ENCODE results near the gene VAMP2.

VAMP2 gene, protein sequence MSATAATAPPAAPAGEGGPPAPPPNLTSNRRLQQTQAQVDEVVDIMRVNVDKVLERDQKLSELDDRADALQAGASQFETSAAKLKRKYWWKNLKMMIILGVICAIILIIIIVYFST

DNA sequence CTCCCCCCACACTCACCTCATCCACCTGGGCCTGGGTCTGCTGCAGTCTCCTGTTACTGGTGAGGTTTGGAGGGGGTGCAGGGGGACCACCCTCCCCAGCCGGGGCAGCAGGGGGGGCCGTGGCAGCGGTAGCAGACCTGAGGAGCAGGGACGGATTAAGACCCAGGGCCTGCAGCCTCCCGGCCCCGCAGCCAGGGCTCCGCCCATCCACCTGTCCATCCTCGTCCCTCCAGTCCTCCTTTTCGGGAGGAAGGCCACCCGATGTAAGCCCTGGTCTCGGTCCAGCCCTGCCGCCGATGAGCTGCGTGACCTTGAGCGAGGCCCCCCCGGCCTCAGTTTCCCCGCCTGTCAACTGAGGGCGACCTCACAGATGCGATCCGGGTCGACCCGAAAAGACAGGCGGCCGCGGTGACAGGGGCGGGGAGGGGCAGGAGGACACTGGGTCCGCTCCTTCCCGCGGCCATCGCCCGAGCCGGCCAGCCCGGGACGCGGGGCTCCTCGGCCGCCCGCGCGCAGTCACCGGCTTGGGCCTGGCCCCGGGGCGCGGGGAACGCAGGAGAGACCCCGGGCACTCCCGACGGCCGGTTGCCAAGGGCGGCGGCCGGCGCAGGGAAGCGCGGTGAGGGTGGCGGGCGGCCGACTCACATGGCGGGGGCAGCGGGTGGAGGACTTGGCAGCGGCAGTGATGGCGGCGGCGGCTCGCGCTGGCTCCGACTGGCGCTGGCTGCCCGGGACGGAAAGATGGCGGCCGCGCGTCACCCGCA, at the start of gene VAMP2:
TSS of gene VAMP2 (minus strand) at position 716 of the 764 bp plus-strand sequence. CDS start at position 647, 69 bp downstream.
- Histone ChIP-seq H3K9ac (ENCODE audit: low read length) (peak within 1 kb of the TSS; percentile 99), H3K4me3 (ENCODE audit: insufficient read depth, low read length, poor library complexity, severe bottlenecking) (peak within 1 kb of the TSS; percentile 96), H3K9me3 (ENCODE audit: insufficient read depth, low read length) (no peaks in the 10 kb centered on the region), H3K4me2 (ENCODE audit: low read depth, low read length, poor library complexity, severe bottlenecking) (peak within 1 kb of the TSS; percentile 80), H3K9me2 (replicated peaks; ENCODE audit: insufficient read depth, low read length) (no peaks in the 10 kb centered on the region), H2AFZ (ENCODE audit: low read depth, low read length, severe bottlenecking) (peak within 1 kb of the TSS; percentile 87), H3F3A (ENCODE audit: insufficient read depth) (peaks cover 25% of the 10 kb centered on the region), H3K79me2 (ENCODE audit: insufficient read depth, low read length) (peaks cover 13% of the 10 kb centered on the region), H3K27me3 (ENCODE audit: low read length) (no peaks in the 10 kb centered on the region), H3K36me3 (ENCODE audit: low read length) (no peaks in the 10 kb centered on the region), H4K20me1 (ENCODE audit: low read depth, low read length) (no peaks in the 10 kb centered on the region), H3K27ac (ENCODE audit: low read depth, low read length) (peak within 1 kb of the TSS; percentile 73)
- TF ChIP-seq, protein P1, sequence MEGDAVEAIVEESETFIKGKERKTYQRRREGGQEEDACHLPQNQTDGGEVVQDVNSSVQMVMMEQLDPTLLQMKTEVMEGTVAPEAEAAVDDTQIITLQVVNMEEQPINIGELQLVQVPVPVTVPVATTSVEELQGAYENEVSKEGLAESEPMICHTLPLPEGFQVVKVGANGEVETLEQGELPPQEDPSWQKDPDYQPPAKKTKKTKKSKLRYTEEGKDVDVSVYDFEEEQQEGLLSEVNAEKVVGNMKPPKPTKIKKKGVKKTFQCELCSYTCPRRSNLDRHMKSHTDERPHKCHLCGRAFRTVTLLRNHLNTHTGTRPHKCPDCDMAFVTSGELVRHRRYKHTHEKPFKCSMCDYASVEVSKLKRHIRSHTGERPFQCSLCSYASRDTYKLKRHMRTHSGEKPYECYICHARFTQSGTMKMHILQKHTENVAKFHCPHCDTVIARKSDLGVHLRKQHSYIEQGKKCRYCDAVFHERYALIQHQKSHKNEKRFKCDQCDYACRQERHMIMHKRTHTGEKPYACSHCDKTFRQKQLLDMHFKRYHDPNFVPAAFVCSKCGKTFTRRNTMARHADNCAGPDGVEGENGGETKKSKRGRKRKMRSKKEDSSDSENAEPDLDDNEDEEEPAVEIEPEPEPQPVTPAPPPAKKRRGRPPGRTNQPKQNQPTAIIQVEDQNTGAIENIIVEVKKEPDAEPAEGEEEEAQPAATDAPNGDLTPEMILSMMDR (IDR thresholded peaks at IDR 0.05; ENCODE audit: insufficient read depth, low read length, poor library complexity, severe bottlenecking): no peak

DNA sequence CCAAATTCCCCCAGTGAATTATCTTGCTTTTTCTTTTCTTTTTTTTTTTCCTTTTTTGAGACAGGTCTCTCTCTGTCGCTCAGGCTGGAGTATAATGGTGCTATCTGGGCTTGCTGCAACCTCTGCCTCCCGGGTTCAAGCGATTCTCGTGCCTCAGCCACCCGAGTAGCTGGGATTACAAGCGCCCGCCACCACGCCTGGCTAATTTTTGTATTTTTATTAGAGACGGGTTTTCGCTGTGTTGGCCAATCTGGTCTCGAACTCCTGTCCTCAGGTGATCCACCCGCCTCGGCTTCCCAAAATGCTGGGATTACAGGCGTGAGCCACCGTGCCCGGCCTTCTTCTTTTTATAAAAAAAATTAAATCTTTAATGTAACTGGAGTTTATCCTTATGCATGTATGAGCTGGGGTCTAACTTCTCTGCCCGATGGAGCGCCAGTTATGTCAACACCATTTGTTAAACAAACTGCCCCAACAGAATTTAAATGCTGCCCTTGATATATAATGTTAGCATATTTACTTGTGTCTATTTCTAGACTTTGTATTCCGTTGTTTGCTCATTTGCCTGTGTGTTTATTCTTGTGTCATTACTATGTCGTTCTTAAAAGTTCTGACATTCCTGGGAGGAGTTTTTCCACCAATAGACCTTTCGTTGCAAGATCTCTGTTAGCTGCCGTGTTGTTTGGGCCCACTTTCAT, 48.2 kb upstream of the VAMP2 start:
- Histone ChIP-seq H3K4me2 (ENCODE audit: low read depth, low read length, poor library complexity, severe bottlenecking) (peak overlapping the region; percentile 98), H3K4me3 (ENCODE audit: insufficient read depth, low read length, poor library complexity, severe bottlenecking) (peak overlapping the region; percentile 94), H3K79me2 (ENCODE audit: insufficient read depth, low read length) (peaks cover 34% of the 10 kb centered on the region), H3K27ac (ENCODE audit: low read depth, low read length) (peak overlapping the region; percentile 90), H3K9me2 (replicated peaks; ENCODE audit: insufficient read depth, low read length) (no peaks in the 10 kb centered on the region), H3F3A (ENCODE audit: insufficient read depth) (peaks cover 14% of the 10 kb centered on the region; the same call in 1 of the 2 replicates), H3K36me3 (ENCODE audit: low read length) (peaks cover 15% of the 10 kb centered on the region; the same call in 1 of the 2 replicates), H3K27me3 (ENCODE audit: low read length) (no peaks in the 10 kb centered on the region), H2AFZ (ENCODE audit: low read depth, low read length, severe bottlenecking) (peak overlapping the region; percentile 87), H3K9ac (ENCODE audit: low read length) (peak overlapping the region; percentile 98), H3K9me3 (ENCODE audit: insufficient read depth, low read length) (no peaks in the 10 kb centered on the region), H4K20me1 (ENCODE audit: low read depth, low read length) (no peaks in the 10 kb centered on the region; the same call in 1 of the 2 replicates)
- no peak for TF ChIP-seq EZH2phosphoT487 (conservative IDR thresholded peaks at IDR 0.05; ENCODE audit: low read length)
- TF ChIP-seq, protein P1 (IDR thresholded peaks at IDR 0.05; ENCODE audit: insufficient read depth, low read length, poor library complexity, severe bottlenecking): no peak

DNA sequence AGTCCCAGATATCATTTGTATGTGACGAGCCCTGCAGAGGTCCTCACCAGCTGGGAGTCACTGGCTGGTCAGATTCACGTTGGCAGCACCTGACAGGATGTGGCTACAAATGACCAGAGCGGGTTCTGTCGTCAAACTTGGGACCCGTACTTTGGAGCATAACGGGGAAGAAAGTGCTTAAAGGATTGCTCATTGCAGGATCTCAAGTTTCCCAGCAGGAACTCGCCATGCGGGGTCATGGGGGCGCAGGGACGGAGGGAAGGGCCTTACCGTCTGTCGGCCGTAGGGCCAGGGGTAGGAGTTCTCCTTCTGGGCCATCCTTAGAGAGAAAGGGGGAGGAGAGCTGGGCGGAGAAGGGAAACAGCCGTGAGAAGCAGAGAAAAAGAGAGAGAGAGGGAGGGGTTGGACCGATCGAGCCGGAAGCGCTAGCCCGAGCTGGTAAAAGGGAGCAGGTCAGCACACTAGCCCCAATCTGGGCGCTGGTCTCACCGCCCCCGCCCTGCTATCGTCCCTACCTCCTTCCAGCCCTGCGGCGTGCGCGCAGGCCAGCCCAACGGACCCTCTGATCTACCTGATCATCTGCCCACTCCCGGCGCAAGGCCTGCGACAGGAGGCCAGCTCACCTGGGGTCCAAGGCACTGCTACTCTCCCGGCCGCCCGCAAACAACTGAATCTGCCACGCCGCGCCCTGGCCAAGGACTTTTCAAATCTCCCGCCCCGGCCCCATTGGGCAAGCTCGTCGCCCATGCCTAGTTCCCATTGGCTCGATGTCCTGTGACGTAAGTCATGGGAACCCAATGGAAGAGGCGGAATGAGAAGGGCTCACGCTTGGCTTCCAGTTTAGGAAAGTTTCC, 47.4 kb upstream of the VAMP2 start, which contains the start of gene AURKB:
TSS of gene AURKB (minus strand) at position 669 of the 854 bp plus-strand sequence. CDS start at position 318, 351 bp downstream.
- H3K36me3 ChIP-seq (ENCODE audit: low read length): peaks cover 15% of the 10 kb centered on the region; the same call in 1 of the 2 replicates
- TF ChIP-seq, protein P1 (IDR thresholded peaks at IDR 0.05; ENCODE audit: insufficient read depth, low read length, poor library complexity, severe bottlenecking): no peak
- no peak for TF ChIP-seq EZH2phosphoT487 (conservative IDR thresholded peaks at IDR 0.05; ENCODE audit: low read length)
- peak within 1 kb of the TSS; percentile 87 for H2AFZ ChIP-seq (ENCODE audit: low read depth, low read length, severe bottlenecking)
- H3K4me3 ChIP-seq (ENCODE audit: insufficient read depth, low read length, poor library complexity, severe bottlenecking): peak within 1 kb of the TSS; percentile 94
- no peaks in the 10 kb centered on the region for H3K9me2 ChIP-seq (replicated peaks; ENCODE audit: insufficient read depth, low read length)
- peaks cover 14% of the 10 kb centered on the region; the same call in 1 of the 2 replicates for H3F3A ChIP-seq (ENCODE audit: insufficient read depth)
- peak within 1 kb of the TSS; percentile 98 for H3K4me2 ChIP-seq (ENCODE audit: low read depth, low read length, poor library complexity, severe bottlenecking)
- H3K27ac ChIP-seq (ENCODE audit: low read depth, low read length): peak within 1 kb of the TSS; percentile 90
- H4K20me1 ChIP-seq (ENCODE audit: low read depth, low read length): no peaks in the 10 kb centered on the region; the same call in 1 of the 2 replicates
- H3K9me3 ChIP-seq (ENCODE audit: insufficient read depth, low read length): no peaks in the 10 kb centered on the region
- H3K27me3 ChIP-seq (ENCODE audit: low read length): no peaks in the 10 kb centered on the region
- H3K9ac ChIP-seq (ENCODE audit: low read length): peak within 1 kb of the TSS; percentile 98
- peaks cover 34% of the 10 kb centered on the region for H3K79me2 ChIP-seq (ENCODE audit: insufficient read depth, low read length)
